ENCODE results near the gene FOXA1.

The FOXA1 gene

GRCh38 chr14:37594971-37595808, at the start of gene FOXA1, which contains the start of gene TTC6:
Gene FOXA1, minus strand, starts transcription at chr14:37595249. Its CDS starts 277 bp downstream, at chr14:37594972.
Gene TTC6, plus strand, starts transcription at chr14:37595629. Its CDS starts 26,436 bp downstream, at chr14:37622065.
- DNase-seq, result peak; percentile 89

- no peak for DNase-seq
These were observed 48.7 kb upstream of the FOXA1 start for GRCh38 chr14:37643701-37644100.

- no peak for DNase-seq
These were observed 47.1 kb upstream of the FOXA1 start for GRCh38 chr14:37642125-37642524.

- DNase-seq, result no peak
These were observed 46.1 kb upstream of the FOXA1 start for GRCh38 chr14:37641117-37641516.

GRCh38 chr14:37638599-37638998, 43.5 kb upstream of the FOXA1 start:
- no peak for DNase-seq

GRCh38 chr14:37637341-37637740, 42.3 kb upstream of the FOXA1 start:
- no peak for DNase-seq

GRCh38 chr14:37625597-37626595, 30.8 kb upstream of the FOXA1 start:
- no peak for DNase-seq

GRCh38 chr14:37623971-37624370, 28.9 kb upstream of the FOXA1 start:
- no peak for DNase-seq

- no peak for DNase-seq
These were observed 28.4 kb upstream of the FOXA1 start for GRCh38 chr14:37623426-37623951.

GRCh38 chr14:37622231-37622923, 27.3 kb upstream of the FOXA1 start:
- no peak for DNase-seq

- DNase-seq, result no peak
These were observed 25.8 kb upstream of the FOXA1 start for GRCh38 chr14:37620856-37621255.

GRCh38 chr14:37618498-37619028, 23.5 kb upstream of the FOXA1 start:
- no peak for DNase-seq

GRCh38 chr14:37617864-37618365, 22.9 kb upstream of the FOXA1 start:
- no peak for DNase-seq

GRCh38 chr14:37616853-37617252, 21.8 kb upstream of the FOXA1 start:
- DNase-seq, result no peak

- DNase-seq, result no peak
These were observed 20.7 kb upstream of the FOXA1 start for GRCh38 chr14:37615582-37616289.

GRCh38 chr14:37610945-37611523, 16.0 kb upstream of the FOXA1 start:
- DNase-seq, result no peak

GRCh38 chr14:37608649-37609048, 13.6 kb upstream of the FOXA1 start:
- no peak for DNase-seq

- DNase-seq, result no peak
These were observed 11.6 kb upstream of the FOXA1 start for GRCh38 chr14:37606678-37607077.

GRCh38 chr14:37603688-37604251, 8.7 kb upstream of the FOXA1 start:
- DNase-seq, result no peak

- DNase-seq, result no peak
These were observed 7.8 kb upstream of the FOXA1 start for GRCh38 chr14:37602605-37603453.
